AG10803 (cell line): ENCODE measurements around the gene PCLO.
"Not testable (repeated sequence)": the region's sequence is repeated elsewhere in the genome, so short reads cannot be mapped to it uniquely, and the experiment has no call there.

ENCODE experiments used
- DNase-seq: peaks from one replicate; pipeline ENCODE4 v3.0.0; 2010; ENCODE audit warnings: low read depth
- H3K4me3 ChIP-seq: 2 replicates; pipeline ENCODE4 v1.5.1; 2011; ENCODE audit warnings: mild to moderate bottlenecking, low read length, control low read depth
- TF ChIP-seq, protein P1 (sequence below): conservative IDR thresholded peaks from 2 replicates; pipeline ENCODE4 v1.5.1; 2011; ENCODE audit warnings: mild to moderate bottlenecking, low read length, control low read depth, inconsistent platforms

PCLO gene

DNA sequence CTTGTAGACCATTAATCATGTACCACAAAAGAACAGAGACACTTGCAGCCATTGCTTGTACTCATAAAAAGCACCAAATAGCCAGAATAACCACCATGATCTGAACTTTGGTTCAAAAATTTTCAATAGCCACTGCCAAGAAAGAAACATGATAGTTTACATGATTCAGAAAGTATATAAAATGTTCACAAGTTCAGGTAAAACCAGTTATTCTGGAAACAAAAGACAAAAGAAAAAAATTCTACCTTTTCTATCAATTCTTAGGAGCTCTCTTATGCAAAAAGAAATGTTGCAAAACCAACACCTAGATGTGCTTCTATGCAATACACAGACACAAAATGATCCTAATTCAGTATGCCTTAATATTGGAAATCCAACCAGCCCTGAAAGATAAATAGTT lies 108.7 kb downstream of the PCLO start:
- no peak for DNase-seq
- H3K4me3 ChIP-seq: no peak overlapping the region
- TF ChIP-seq, protein P1, sequence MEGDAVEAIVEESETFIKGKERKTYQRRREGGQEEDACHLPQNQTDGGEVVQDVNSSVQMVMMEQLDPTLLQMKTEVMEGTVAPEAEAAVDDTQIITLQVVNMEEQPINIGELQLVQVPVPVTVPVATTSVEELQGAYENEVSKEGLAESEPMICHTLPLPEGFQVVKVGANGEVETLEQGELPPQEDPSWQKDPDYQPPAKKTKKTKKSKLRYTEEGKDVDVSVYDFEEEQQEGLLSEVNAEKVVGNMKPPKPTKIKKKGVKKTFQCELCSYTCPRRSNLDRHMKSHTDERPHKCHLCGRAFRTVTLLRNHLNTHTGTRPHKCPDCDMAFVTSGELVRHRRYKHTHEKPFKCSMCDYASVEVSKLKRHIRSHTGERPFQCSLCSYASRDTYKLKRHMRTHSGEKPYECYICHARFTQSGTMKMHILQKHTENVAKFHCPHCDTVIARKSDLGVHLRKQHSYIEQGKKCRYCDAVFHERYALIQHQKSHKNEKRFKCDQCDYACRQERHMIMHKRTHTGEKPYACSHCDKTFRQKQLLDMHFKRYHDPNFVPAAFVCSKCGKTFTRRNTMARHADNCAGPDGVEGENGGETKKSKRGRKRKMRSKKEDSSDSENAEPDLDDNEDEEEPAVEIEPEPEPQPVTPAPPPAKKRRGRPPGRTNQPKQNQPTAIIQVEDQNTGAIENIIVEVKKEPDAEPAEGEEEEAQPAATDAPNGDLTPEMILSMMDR: no peak

DNA sequence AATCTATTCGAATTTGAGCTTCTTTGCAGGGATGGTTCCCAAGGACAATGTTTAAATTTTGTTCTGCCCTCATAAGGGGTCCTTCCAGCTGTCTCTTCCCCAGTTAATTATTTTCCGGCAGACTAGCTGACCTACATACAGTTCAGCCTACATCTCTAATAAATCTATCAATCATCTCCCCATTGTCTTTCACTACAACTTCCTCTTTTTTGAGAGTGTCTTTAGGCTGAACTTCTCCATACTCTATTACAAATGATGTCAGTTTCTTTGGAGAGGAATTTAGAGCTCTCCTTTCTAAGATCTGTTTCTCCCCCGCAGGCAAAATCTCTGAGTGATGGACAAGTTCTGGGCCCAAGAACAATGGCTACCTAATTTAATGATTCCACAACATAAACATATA lies 122.2 kb downstream of the PCLO start:
- TF ChIP-seq, protein P1: no peak
- no peak for DNase-seq
- H3K4me3 ChIP-seq: no peak overlapping the region

DNA sequence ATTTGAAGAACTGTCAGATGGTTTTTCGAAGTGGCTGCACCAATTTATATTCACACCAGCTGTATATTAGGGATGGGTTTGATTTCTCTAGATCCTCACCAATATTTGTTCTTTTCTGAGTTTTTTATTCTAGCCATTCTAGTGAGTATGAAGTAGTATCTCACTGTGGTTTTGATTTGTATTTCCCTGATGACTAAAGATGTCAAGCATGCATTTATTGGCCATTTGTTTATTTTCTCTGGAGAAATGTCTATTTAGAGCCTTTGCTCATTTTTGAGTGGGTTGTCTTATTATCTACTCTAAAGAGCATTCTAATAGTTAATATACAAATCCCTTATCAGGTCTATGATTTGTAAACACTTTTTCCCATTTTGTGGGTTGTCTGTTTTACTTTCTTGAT lies 123.9 kb downstream of the PCLO start:
- DNase-seq: no peak
- H3K4me3 ChIP-seq: no peak overlapping the region
- TF ChIP-seq, protein P1: no peak

DNA sequence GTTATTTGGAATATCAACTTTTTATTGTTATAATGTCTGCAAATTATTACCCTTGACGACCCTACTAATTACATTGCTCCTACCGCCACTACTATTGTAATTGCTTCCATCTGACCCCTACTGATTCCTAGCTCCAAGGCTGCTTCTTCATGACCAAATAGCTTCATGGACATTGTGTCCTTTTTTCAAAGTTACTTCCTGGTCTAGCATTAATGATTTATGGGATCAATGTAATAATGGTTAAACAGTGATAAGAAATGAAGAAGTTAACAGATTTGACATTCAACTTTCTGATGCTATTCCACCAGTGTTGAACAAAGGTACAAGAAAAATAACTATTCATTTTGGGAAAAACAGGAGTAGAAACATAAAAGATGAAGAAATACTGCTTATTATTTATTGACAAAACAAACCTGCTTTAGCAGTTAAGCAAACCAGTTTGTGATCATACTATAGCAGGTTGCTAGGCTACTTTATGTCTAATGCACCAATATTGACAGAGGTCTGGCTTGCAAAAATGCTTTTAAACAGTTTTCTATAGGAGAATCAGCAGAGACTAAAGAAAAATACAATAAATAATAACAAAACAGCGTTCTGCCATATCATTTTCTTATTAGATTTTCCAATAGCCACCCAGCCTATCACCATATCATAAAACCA lies 125.8 kb downstream of the PCLO start:
- DNase-seq: no peak
- TF ChIP-seq, protein P1: no peak

DNA sequence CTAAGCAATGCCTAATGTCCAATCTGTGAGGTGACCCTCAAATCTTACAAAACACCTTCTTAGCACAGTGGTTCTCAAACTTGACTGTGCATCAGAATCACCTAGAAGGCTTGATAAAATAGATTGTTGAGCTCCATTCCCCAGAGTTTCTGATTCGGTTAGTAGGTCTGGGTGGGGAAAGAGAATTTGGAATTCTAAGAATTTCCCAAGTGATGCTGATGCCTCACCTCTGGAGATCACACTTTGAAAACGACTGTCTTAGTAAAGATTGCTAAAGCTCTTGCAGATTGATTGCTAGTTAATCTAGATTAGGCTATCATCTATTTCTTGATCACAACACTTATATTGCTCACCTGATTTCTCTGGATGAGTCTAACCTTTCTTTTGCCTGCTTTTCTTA lies 126.6 kb downstream of the PCLO start:
- no peak overlapping the region for H3K4me3 ChIP-seq
- no peak for DNase-seq
- TF ChIP-seq, protein P1: no peak

More for the DNA sequence above, 125.8 kb downstream of the PCLO start:
- H3K4me3 ChIP-seq: no peak overlapping the region

DNA sequence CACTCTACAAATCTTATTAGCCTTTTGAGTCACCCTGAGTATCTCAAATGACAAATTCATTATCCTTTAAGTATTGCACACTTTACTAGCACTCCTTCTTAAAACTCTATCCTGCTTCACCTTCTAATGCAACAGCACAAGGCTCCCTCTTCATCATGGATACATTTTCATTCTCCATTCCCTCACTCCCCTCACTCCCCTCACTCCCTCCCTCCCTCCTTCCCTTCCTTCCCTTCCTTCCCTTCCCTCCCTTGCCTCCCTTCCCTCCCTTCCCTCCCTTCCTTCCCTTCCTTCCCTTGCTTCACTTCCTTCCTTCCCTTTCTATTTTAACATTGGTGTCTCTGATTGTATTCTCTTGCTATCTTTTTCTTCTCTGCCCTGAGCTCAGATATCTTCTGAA lies 130.5 kb downstream of the PCLO start:
- TF ChIP-seq, protein P1: no peak
- H3K4me3 ChIP-seq: no peak overlapping the region
- DNase-seq: no peak

DNA sequence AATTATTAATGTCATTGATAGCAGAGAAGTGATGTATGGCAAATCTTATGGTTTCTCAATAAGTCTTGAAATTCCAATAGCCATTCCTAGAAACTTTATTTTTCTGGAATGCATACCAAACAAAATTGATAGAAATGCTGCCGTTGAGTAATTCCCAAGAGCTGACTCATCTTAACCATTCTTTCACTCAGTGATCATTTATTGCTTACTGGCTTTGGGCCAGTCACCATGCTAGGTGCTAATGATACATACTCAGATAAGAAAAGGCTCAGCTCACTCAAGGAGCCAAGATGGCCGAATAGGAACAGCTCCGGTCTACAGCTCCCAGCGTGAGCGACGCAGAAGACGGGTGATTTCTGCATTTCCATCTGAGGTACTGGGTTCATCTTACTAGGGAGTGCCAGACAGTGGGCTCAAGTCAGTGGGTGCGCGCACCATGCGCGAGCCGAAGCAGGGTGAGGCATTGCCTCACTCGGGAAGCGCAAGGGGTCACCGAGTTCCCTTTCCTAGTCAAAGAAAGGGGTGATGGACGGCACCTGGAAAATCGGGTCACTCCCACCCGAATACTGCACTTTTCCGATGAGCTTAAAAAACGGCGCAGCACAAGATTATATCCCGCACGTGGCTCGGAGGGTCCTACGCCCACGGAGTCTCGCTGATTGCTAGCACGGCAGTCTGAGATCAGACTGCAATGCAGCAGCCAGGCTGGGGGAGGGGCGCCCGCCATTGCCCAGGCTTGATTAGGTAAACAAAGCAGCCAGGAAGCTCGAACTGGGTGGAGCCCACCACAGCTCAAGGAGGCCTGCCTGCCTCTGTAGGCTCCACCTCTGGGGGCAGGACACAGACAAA lies 138.6 kb downstream of the PCLO start:
- not testable (repeated sequence) for H3K4me3 ChIP-seq, DNase-seq
